Measurements from ENCODE around the gene STPG1. TPM values are rescaled to one million over a fixed set of nuclear protein-coding genes. Genes with fewer than 3 reads are reported as not detected.

Gene STPG1
- total and polyA plus RNA-seq, 9 of the 15 experiments (the other 6 are each of a cell fraction or from before 2014, with no cell fraction given), result 5.0 to 11.9 (median 8.3) TPM

- TF ChIP-seq MIER1 (IDR thresholded peaks at IDR 0.05; ENCODE audit: low read depth) (no peak), PBX2 (CRISPR knock-in tag; IDR thresholded peaks at IDR 0.05; ENCODE audit: low read depth) (no peak), PBX2 (tag; conservative IDR thresholded peaks at IDR 0.05; ENCODE audit: low read depth) (no peak), L3MBTL2 (IDR thresholded peaks at IDR 0.05) (0 out of 2 replicates have a peak, but pooled peaks have one; percentile 68), ZBTB12 (CRISPR knock-in tag; IDR thresholded peaks at IDR 0.05) (no peak), PHF20 (IDR thresholded peaks at IDR 0.05; ENCODE audit: partially characterized antibody) (peak; percentile 68), ZNF23 (CRISPR knock-in tag; IDR thresholded peaks at IDR 0.05) (no peak), MEF2D (tag; conservative IDR thresholded peaks at IDR 0.05; ENCODE audit: low read depth) (no peak), BACH1 (tag; IDR thresholded peaks at IDR 0.05) (no peak), ZNF197 (CRISPR knock-in tag; IDR thresholded peaks at IDR 0.05; ENCODE audit: low read depth) (no peak), ZNF668 (CRISPR knock-in tag; IDR thresholded peaks at IDR 0.05) (no peak), THAP12 (CRISPR knock-in tag; IDR thresholded peaks at IDR 0.05) (no peak), ADNP (tag; IDR thresholded peaks at IDR 0.05) (no peak), HMGN3 (IDR thresholded peaks at IDR 0.05; ENCODE audit: borderline replicate concordance, extremely low read depth, insufficient read length, low read depth, low read length) (peak; percentile 69), ZNF12 (CRISPR knock-in tag; IDR thresholded peaks at IDR 0.05) (0 out of 2 replicates have a peak, but pooled peaks have one; percentile 47), ZNF41 (CRISPR knock-in tag; conservative IDR thresholded peaks at IDR 0.05) (no peak), PREB (CRISPR knock-in tag; IDR thresholded peaks at IDR 0.05) (no peak), MTA1 (IDR thresholded peaks at IDR 0.05; ENCODE audit: borderline replicate concordance) (no peak; the same call in 1 of the 2 replicates), E2F1 (CRISPR knock-in tag; IDR thresholded peaks at IDR 0.05) (no peak), DNMT1 (IDR thresholded peaks at IDR 0.05) (no peak)
Observed at GRCh38 chr1:24321697-24322469, 91.7 kb downstream of the STPG1 start (continued).
